Lung (tissue), 12 donors: Measurements from ENCODE around the gene SKAP2. TPM values are rescaled to one million over a fixed set of nuclear protein-coding genes. Genes with fewer than 3 reads are reported as not detected.

Source experiments
- ATAC-seq: fragments of 200-7000 bp; cut with Tn5 transposase; one replicate; pipeline ENCODE4 v1.9.1; 2020; ENCODE audit warnings: moderate number of reproducible peaks; ENCODE audit not compliant: insufficient read depth, low FRiP score
- DNase-seq, 3 donors: peaks; one replicate each; pipeline ENCODE4 v3.0.0-alpha.2; 2013 to 2017
- H3K27ac ChIP-seq, 2 donors: one replicate each; pipeline ENCODE4 v1.5.1; 2013; ENCODE audit warnings: mild to moderate bottlenecking in 2 of 2, moderate library complexity in 2 of 2, control low read depth in 1 of 2, inconsistent platforms in 1 of 2, low read depth in 1 of 2, low read length in 1 of 2
- H3K27me3 ChIP-seq, 3 donors: one replicate each; pipeline ENCODE4 v1.5.1; 2013; ENCODE audit warnings: low read length in 2 of 3; ENCODE audit not compliant: control insufficient read depth in 3 of 3, insufficient read depth in 3 of 3
- H3K36me3 ChIP-seq, 4 donors: one replicate each; pipeline ENCODE4 v1.5.1; 2013; ENCODE audit warnings: low read length in 4 of 4, mild to moderate bottlenecking in 1 of 4, moderate library complexity in 1 of 4; ENCODE audit not compliant: control insufficient read depth in 4 of 4, insufficient read depth in 4 of 4
- H3K4me1 ChIP-seq, 5 donors: one replicate each; pipeline ENCODE4 v1.5.1; 2013; ENCODE audit warnings: low read length in 5 of 5, mild to moderate bottlenecking in 2 of 5, moderate library complexity in 1 of 5; ENCODE audit not compliant: control insufficient read depth in 5 of 5, insufficient read depth in 5 of 5
- H3K4me3 ChIP-seq: one replicate; pipeline ENCODE4 v1.5.1; 2013; ENCODE audit warnings: mild to moderate bottlenecking, control low read depth, moderate library complexity
- H3K9ac ChIP-seq, 2 donors: one replicate each; pipeline ENCODE4 v1.5.1; 2013; ENCODE audit warnings: low read length in 2 of 2, control low read depth in 1 of 2; ENCODE audit not compliant: insufficient read depth in 1 of 2
- H3K9me3 ChIP-seq, 4 donors: one replicate each; pipeline ENCODE4 v1.5.1; 2013; ENCODE audit warnings: low read length in 3 of 4, mild to moderate bottlenecking in 1 of 4, moderate library complexity in 1 of 4; ENCODE audit not compliant: control insufficient read depth in 4 of 4, insufficient read depth in 3 of 4
- CTCF ChIP-seq: IDR thresholded peaks from 2 replicates; pipeline ENCODE4 v1.5.1; 2012; ENCODE audit warnings: mild to moderate bottlenecking; ENCODE audit errors: control extremely low read depth, extremely low read depth
- WGBS, 2 donors: extraction: QIAGEN DNeasy Blood & Tissue Kit; methylation state at CpG; one replicate each; pipeline ENCODE4 v1.1.7; 2013; 5-methylcytosine and 5-hydroxymethylcytosine counted together
- polyA plus RNA-seq, 2 donors: library from polyadenylated mRNA; stranded (reverse); fragments of 200-250 nt; gene quantifications; one replicate each; pipeline ENCODE4 v1.2.1, GENCODE V29; 2013
- total RNA-seq, 2 donors: library from RNA; depleted of rRNA in 1 of 2; stranded (reverse); fragments of >200 nt in 1 of 2; gene quantifications; one replicate each; pipeline ENCODE4 v1.2.1, GENCODE V29; 2014 to 2021
- donor health status: control.
- donor health status: control.
- donor health status: Bipolar disorder and iron deficiency.
- donor health status: healthy.
- donor health status: DM: yes; HTN: yes; CAD: no.

Gene SKAP2
- total and polyA plus RNA-seq, 4 donors, result 9.2 to 40.1 (median 35.8) TPM

GRCh38 chr7:26625286-26625685, 239.1 kb downstream of the SKAP2 start:
- H3K36me3 ChIP-seq, result no peaks in the 10 kb centered on the region
- peaks cover 0 to 3% (median 0%) of the 10 kb centered on the region in 3 donors for H3K27me3 ChIP-seq
- H3K27ac ChIP-seq, result no peak overlapping the region
- DNase-seq (no peak), ATAC-seq (no peak)
- peaks cover 0 to 9% (median 5%) of the 10 kb centered on the region in 5 donors for H3K4me1 ChIP-seq
- no peak for TF ChIP-seq CTCF
- H3K4me3 ChIP-seq, result no peak overlapping the region
- WGBS, 2 donors, result 93 to 96% methylated on average over 4 of the region's 4 CpGs
- H3K9me3 ChIP-seq, result peaks cover 0 to 3% (median 0%) of the 10 kb centered on the region in 4 donors
- H3K9ac ChIP-seq, result no peak overlapping the region

- Histone ChIP-seq H3K27ac (no peak overlapping the region), H3K9ac (no peak overlapping the region), H3K4me3 (no peak overlapping the region), H3K4me1 (peaks cover 0 to 9% (median 4%) of the 10 kb centered on the region in 5 donors), H3K27me3 (peaks cover 0 to 3% (median 0%) of the 10 kb centered on the region in 3 donors), H3K36me3 (no peaks in the 10 kb centered on the region), H3K9me3 (peaks cover 0 to 3% (median 0%) of the 10 kb centered on the region in 4 donors)
- ATAC-seq, result no peak
- TF ChIP-seq CTCF, result no peak
- WGBS, 2 donors, result 72 to 86% methylated on average over 12 of the region's 12 CpGs
- no peak for DNase-seq
Measured at GRCh38 chr7:26624839-26625238, 239.6 kb downstream of the SKAP2 start.

GRCh38 chr7:26624431-26624830, 240.0 kb downstream of the SKAP2 start:
- Histone ChIP-seq H3K9me3 (peaks cover 0 to 3% (median 0%) of the 10 kb centered on the region in 4 donors), H3K27ac (no peak overlapping the region)

More at GRCh38 chr7:26624431-26624830, 240.0 kb downstream of the SKAP2 start:
- H3K9ac ChIP-seq, result no peak overlapping the region
- WGBS, 2 donors, result 83 to 90% methylated on average over 5 of the region's 5 CpGs
- ATAC-seq (no peak), DNase-seq (no peak)
- H3K4me1 ChIP-seq, result peaks cover 0 to 7% (median 4%) of the 10 kb centered on the region in 5 donors
- no peak for TF ChIP-seq CTCF
- H3K36me3 ChIP-seq, result no peaks in the 10 kb centered on the region
- no peak overlapping the region for H3K4me3 ChIP-seq
- peaks cover 0 to under 1% (median 0%) of the 10 kb centered on the region in 3 donors for H3K27me3 ChIP-seq
